H1 (cell line): ENCODE measurements around the gene PLEKHN1. TPM values are rescaled to one million over a fixed set of nuclear protein-coding genes. Genes with fewer than 3 reads are reported as not detected.
A peak's percentile ranks its signal among the peaks of the same experiment; 100 is the strongest.

Experiments used
- CTCF ChIA-PET: fragments of 300-600 bp; sonication (Branson Sonifier 250); formaldehyde crosslinking; loops from one replicate; lab custom pipeline; 2021; ENCODE audit not compliant: partially characterized antibody; lab: Charles Lee
- POLR2A ChIA-PET: fragments of 300-600 bp; sonication (Branson Sonifier 250); formaldehyde crosslinking; loops from one replicate; lab custom pipeline; 2021; ENCODE audit warnings: inconsistent platforms; ENCODE audit not compliant: partially characterized antibody; lab: Charles Lee
- DNase-seq, 2 experiments: peaks; one replicate each; pipeline versions ENCODE4 v3.0.0 to v3.0.0-alpha.2; 2010 to 2022; ENCODE audit warnings: low spot score in 2 of 2, low read depth in 1 of 2, mixed read lengths in 1 of 2
- FAIRE-seq: peaks from 2 replicates; lab custom pipeline; 2011; peaks lifted over from hg19 to GRCh38; lab: Jason Lieb, UNC
- H2AFZ ChIP-seq: 2 replicates; pipeline ENCODE4 v1.8.1; 2012; ENCODE audit warnings: low read length, inconsistent platforms
- H2AK5ac ChIP-seq: 2 replicates; pipeline ENCODE4 v1.6.1; 2013; ENCODE audit warnings: low read depth, low read length
- H2BK120ac ChIP-seq: replicated peaks from 2 replicates; pipeline ENCODE3; 2013; ENCODE audit warnings: low read depth, low read length, inconsistent platforms
- H2BK12ac ChIP-seq: 2 replicates; pipeline ENCODE4 v1.6.1; 2013; ENCODE audit warnings: low read depth, low read length
- H2BK15ac ChIP-seq: 2 replicates; pipeline ENCODE4 v1.6.1; 2013; ENCODE audit warnings: low read length
- H2BK20ac ChIP-seq: 2 replicates; pipeline ENCODE4 v1.6.1; 2013; ENCODE audit warnings: low read length
- H2BK5ac ChIP-seq: 2 replicates; pipeline ENCODE4 v1.6.1; 2013; ENCODE audit warnings: low read depth, low read length
- H3K14ac ChIP-seq: 2 replicates; pipeline ENCODE4 v1.6.1; 2013; ENCODE audit warnings: inconsistent platforms; ENCODE audit not compliant: insufficient read length
- H3K18ac ChIP-seq: 2 replicates; pipeline ENCODE4 v1.6.1; 2013; ENCODE audit warnings: low read length; ENCODE audit errors: extremely low read depth
- H3K23ac ChIP-seq: 2 replicates; pipeline ENCODE4 v1.6.1; 2013; ENCODE audit warnings: inconsistent platforms; ENCODE audit not compliant: insufficient read length
- H3K23me2 ChIP-seq: 2 replicates; pipeline ENCODE4 v1.6.1; 2013; ENCODE audit warnings: low read depth, low read length
- H3K27ac ChIP-seq: 2 replicates; pipeline ENCODE4 v1.6.1; 2011; ENCODE audit warnings: low read depth, low read length, inconsistent platforms
- H3K27me3 ChIP-seq, 4 experiments: replicated peaks in 1 of 4; 1 replicate in 1 of 4; 2 replicates in 3 of 4; pipeline versions ENCODE4 v1.6.1 to v1.8.1; 2011 to 2013; ENCODE audit warnings: low read length in 3 of 4, mild to moderate bottlenecking in 3 of 4, inconsistent platforms in 2 of 4, mixed read lengths in 2 of 4, moderate library complexity in 1 of 4; ENCODE audit not compliant: control insufficient read depth in 3 of 4, insufficient read depth in 3 of 4; ENCODE audit errors: extremely low read depth in 1 of 4
- H3K36me3 ChIP-seq, 4 experiments: 2 replicates each; pipeline versions ENCODE4 v1.6.1 to v1.8.1; 2011 to 2013; ENCODE audit warnings: mild to moderate bottlenecking in 4 of 4, low read length in 3 of 4, moderate library complexity in 2 of 4, control low read depth in 1 of 4, inconsistent platforms in 1 of 4; ENCODE audit not compliant: insufficient read depth in 4 of 4, control insufficient read depth in 2 of 4
- H3K4ac ChIP-seq: replicated peaks from 2 replicates; pipeline ENCODE3; 2013; ENCODE audit warnings: low read length, low read depth, mixed read lengths, inconsistent platforms; ENCODE audit not compliant: insufficient read length
- H3K4me1 ChIP-seq, 4 experiments: replicated peaks in 1 of 4; 1 replicate in 1 of 4; 2 replicates in 3 of 4; pipeline versions ENCODE4 v1.6.1 to v1.8.1; 2011 to 2013; ENCODE audit warnings: low read length in 3 of 4, inconsistent platforms in 2 of 4, mixed read lengths in 1 of 4; ENCODE audit not compliant: insufficient read depth in 4 of 4, control insufficient read depth in 3 of 4
- H3K4me2 ChIP-seq, 2 experiments: 2 replicates each; pipeline versions ENCODE4 v1.6.1 to v1.8.1; 2011 to 2013; ENCODE audit warnings: low read depth in 2 of 2, low read length in 2 of 2, control low read depth in 1 of 2, inconsistent platforms in 1 of 2, mild to moderate bottlenecking in 1 of 2; ENCODE audit not compliant: insufficient read depth in 1 of 2
- H3K4me3 ChIP-seq, 4 experiments: fragments of 200-600, 300-600 bp in 1 of 4; sonication (generic), shearing (Covaris generic), sonication (Bioruptor Twin) in 1 of 4; 2 replicates each; pipeline versions ENCODE4 v1.5.1 to v1.8.1; 2011 to 2016; ENCODE audit warnings: low read length in 4 of 4, low read depth in 3 of 4, control low read depth in 2 of 4, inconsistent platforms in 2 of 4, mild to moderate bottlenecking in 2 of 4, mixed read lengths in 1 of 4, moderate library complexity in 1 of 4; ENCODE audit not compliant: insufficient read depth in 2 of 4; ENCODE audit errors: extremely low read depth in 1 of 4
- H3K56ac ChIP-seq: replicated peaks from 2 replicates; pipeline ENCODE3; 2013; ENCODE audit warnings: low read depth, mild to moderate bottlenecking, mixed read lengths, low read length, inconsistent platforms; ENCODE audit not compliant: insufficient read length
- H3K79me1 ChIP-seq: 2 replicates; pipeline ENCODE4 v1.6.1; 2013; ENCODE audit warnings: low read depth, low read length, control low read depth
- H3K79me2 ChIP-seq, 2 experiments: 2 replicates each; pipeline versions ENCODE4 v1.6.1 to v1.8.1; 2012 to 2013; ENCODE audit warnings: low read length in 2 of 2, mild to moderate bottlenecking in 2 of 2, inconsistent platforms in 1 of 2; ENCODE audit not compliant: insufficient read depth in 2 of 2, control insufficient read depth in 1 of 2
- H3K9ac ChIP-seq, 4 experiments: replicated peaks in 1 of 4; 1 replicate in 1 of 4; 2 replicates in 3 of 4; pipeline versions ENCODE4 v1.6.1 to v1.8.1; 2011 to 2013; ENCODE audit warnings: low read depth in 3 of 4, low read length in 3 of 4, control low read depth in 2 of 4, mild to moderate bottlenecking in 2 of 4, moderate library complexity in 2 of 4, inconsistent platforms in 1 of 4; ENCODE audit errors: extremely low read depth in 1 of 4
- H3K9me3 ChIP-seq, 2 experiments: 2 replicates each; pipeline versions ENCODE4 v1.6.1 to v1.8.1; 2012 to 2013; ENCODE audit warnings: mild to moderate bottlenecking in 2 of 2, moderate library complexity in 2 of 2, control low read depth in 1 of 2, inconsistent platforms in 1 of 2, low read depth in 1 of 2, low read length in 1 of 2, mixed read lengths in 1 of 2; ENCODE audit not compliant: insufficient read depth in 2 of 2
- H4K20me1 ChIP-seq, 2 experiments: replicated peaks in 1 of 2; 2 replicates each; pipeline versions ENCODE3 to v1.8.1; 2011 to 2013; ENCODE audit warnings: inconsistent platforms in 2 of 2, low read length in 2 of 2, mild to moderate bottlenecking in 1 of 2; ENCODE audit not compliant: insufficient read depth in 2 of 2, control insufficient read depth in 1 of 2
- H4K5ac ChIP-seq: 2 replicates; pipeline ENCODE4 v1.6.1; 2013; ENCODE audit warnings: low read length, low read depth, mixed read lengths, inconsistent platforms; ENCODE audit not compliant: insufficient read length
- H4K8ac ChIP-seq: 2 replicates; pipeline ENCODE4 v1.8.0; 2013; ENCODE audit warnings: mild to moderate bottlenecking, moderate library complexity, low read length, inconsistent platforms; ENCODE audit not compliant: insufficient read depth; ENCODE audit errors: extremely low read depth
- H4K91ac ChIP-seq: replicated peaks from 2 replicates; pipeline ENCODE3; 2013; ENCODE audit warnings: low read length, mixed read lengths, inconsistent platforms; ENCODE audit not compliant: insufficient read length
- EGR1 ChIP-seq: IDR thresholded peaks from 2 replicates; pipeline ENCODE4 v1.6.1; 2011; ENCODE audit warnings: low read depth, low read length, borderline replicate concordance
- SUZ12 ChIP-seq: fragments of 200-600 bp; sonication (generic); IDR thresholded peaks from 2 replicates; pipeline ENCODE4 v1.6.1; 2012; ENCODE audit warnings: mild to moderate bottlenecking, inconsistent platforms, low read length, moderate library complexity, mixed read lengths
- YY1 ChIP-seq: IDR thresholded peaks from 2 replicates; pipeline ENCODE4 v1.6.1; 2011; ENCODE audit warnings: low read depth, mild to moderate bottlenecking, low read length
- WGBS, 2 experiments: shearing (Covaris generic) in 1 of 2; methylation state at CpG; one replicate each; pipeline versions ENCODE4 v1.1.6 to v1.1.7; 2013 to 2015; ENCODE audit warnings: low lambda C conversion rate in 2 of 2, mixed read lengths in 2 of 2, inconsistent platforms in 1 of 2, low coverage in 1 of 2, missing lambda C conversion rate in 1 of 2; ENCODE audit not compliant: insufficient replicate concordance in 2 of 2, insufficient coverage in 1 of 2, insufficient read length in 1 of 2; ENCODE audit errors: extremely low coverage in 1 of 2, missing lambda C conversion rate in 1 of 2; 5-methylcytosine and 5-hydroxymethylcytosine counted together
- polyA plus RNA-seq, 7 experiments: library from polyadenylated mRNA; depleted of rRNA in 3 of 7; stranded (reverse) in 5 of 7; unstranded in 2 of 7; fragments of >200 nt in 5 of 7; fragments of 200-250 nt in 2 of 7; gene quantifications; 1 replicate in 5 of 7; 2 replicates in 1 of 7; 4 replicates in 1 of 7; pipeline versions ENCODE4 v1.2.1 to v1.2.3, GENCODE V29; 2011 to 2013; ENCODE audit warnings: missing spikeins in 2 of 7, mixed read lengths in 2 of 7
- total RNA-seq: library from RNA; stranded (reverse); fragmentation: NEBNext Ultra II Directional; extraction: Animal tissue kit (Norgen Biotek cat#: 25700); gene quantifications from 2 replicates; pipeline ENCODE4 v1.2.1, GENCODE V29; 2021
- TF ChIP-seq, protein P1 (sequence below): IDR thresholded peaks from 2 replicates; pipeline ENCODE4 v1.6.1; 2012; ENCODE audit warnings: inconsistent platforms
- TF ChIP-seq, protein P2 (sequence below): IDR thresholded peaks from 2 replicates; pipeline ENCODE4 v1.6.1; 2012; ENCODE audit warnings: inconsistent platforms

Gene PLEKHN1
- total and polyA plus RNA-seq, 2 of the 8 experiments (the other 6 are each of a cell fraction or from before 2014, with no cell fraction given), result 0.39 to 1.5 TPM

GRCh38 chr1:961132-961669 is 5.1 kb upstream of the PLEKHN1 start:
- Histone ChIP-seq H4K20me1 (peaks cover 13 to 31% of the 10 kb centered on the region in 2 experiments), H3K4me3 (peak overlapping the region; percentile 49 to 100 (median 58)), H3K79me2 (peaks cover 0 to 14% of the 10 kb centered on the region in 2 experiments; a peak in 3 of 4 replicates), H4K8ac (peak overlapping the region; percentile 79), H3K79me1 (peaks cover 14% of the 10 kb centered on the region), H3K23ac (no peak overlapping the region), H4K5ac (no peak overlapping the region), H2BK20ac (no peak overlapping the region), H2BK12ac (no peak overlapping the region), H3K9ac (no peak overlapping the region), H2BK120ac (no peak overlapping the region), H2BK15ac (0 out of 2 replicates have a peak overlapping the region, but pooled peaks have one; percentile 72), H2BK5ac (no peak overlapping the region; the same call in 1 of the 2 replicates), H3K56ac (no peak overlapping the region), H3K14ac (no peak overlapping the region), H3K27me3 (peaks cover 4 to 28% (median 20%) of the 10 kb centered on the region in 4 experiments), H3K4me1 (peaks cover 0 to 12% (median 3%) of the 10 kb centered on the region in 4 experiments; a peak in 5 of 7 replicates), H2AK5ac (peak overlapping the region; percentile 90; the same call in 1 of the 2 replicates), H3K23me2 (peaks cover 10% of the 10 kb centered on the region), H3K18ac (peak overlapping the region; percentile 48; the same call in 1 of the 2 replicates), H3K4me2 (peak overlapping the region; percentile 60 to 70), H3K36me3 (peaks cover 2 to 23% (median 14%) of the 10 kb centered on the region in 4 experiments; a peak in 7 of 8 replicates), H4K91ac (no peak overlapping the region), H3K9me3 (no peaks in the 10 kb centered on the region; a peak in 1 of 4 replicates), H3K27ac (no peak overlapping the region), H2AFZ (no peak overlapping the region), H3K4ac (no peak overlapping the region)
- DNase-seq (no peak), FAIRE-seq (no peak)
- WGBS, 2 experiments, result 42% methylated on average over 44 of the region's 56 CpGs; no CpG with 5 or more reads in 1 of the 2 experiments
- ChIA-PET POLR2A (interaction anchor here (0.5 to 1.2 kb wide), 4 partner anchors 9 to 133 kb away, joined by 4 to 5 read pairs (median 4); no protein-coding TSS in a partner anchor), CTCF (interaction anchor here (0.7 to 2.1 kb wide), 6 partner anchors 13 to 80 kb away, joined by 3 to 8 read pairs (median 3); no protein-coding TSS in a partner anchor)
- no peak for TF ChIP-seq YY1
- peak; percentile 39; the same call in 1 of the 2 replicates for TF ChIP-seq SUZ12
- TF ChIP-seq, protein P1, sequence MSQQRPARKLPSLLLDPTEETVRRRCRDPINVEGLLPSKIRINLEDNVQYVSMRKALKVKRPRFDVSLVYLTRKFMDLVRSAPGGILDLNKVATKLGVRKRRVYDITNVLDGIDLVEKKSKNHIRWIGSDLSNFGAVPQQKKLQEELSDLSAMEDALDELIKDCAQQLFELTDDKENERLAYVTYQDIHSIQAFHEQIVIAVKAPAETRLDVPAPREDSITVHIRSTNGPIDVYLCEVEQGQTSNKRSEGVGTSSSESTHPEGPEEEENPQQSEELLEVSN, result peak; percentile 95
- TF ChIP-seq EGR1, result peak; percentile 82; the same call in 1 of the 2 replicates
- TF ChIP-seq, protein P2, sequence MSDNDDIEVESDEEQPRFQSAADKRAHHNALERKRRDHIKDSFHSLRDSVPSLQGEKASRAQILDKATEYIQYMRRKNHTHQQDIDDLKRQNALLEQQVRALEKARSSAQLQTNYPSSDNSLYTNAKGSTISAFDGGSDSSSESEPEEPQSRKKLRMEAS, result peak; percentile 98
